22Rv1 (cell line): ENCODE measurements around the gene FBXL2.
"Not testable (repeated sequence)": the region's sequence is repeated elsewhere in the genome, so short reads cannot be mapped to it uniquely, and the experiment has no call there.

ENCODE experiments used
- H3K27ac ChIP-seq: fragments of 450-650 bp; 2 replicates; pipeline ENCODE4 v1.5.1; 2017
- CTCF ChIP-seq: fragments of 450-650 bp; IDR thresholded peaks from 2 replicates; pipeline ENCODE4 v1.5.1; 2017; ENCODE audit warnings: mild to moderate bottlenecking
- ZFX ChIP-seq: fragments of 450-650 bp; IDR thresholded peaks from 2 replicates; pipeline ENCODE4 v1.6.1; 2017; ENCODE audit warnings: antibody characterized with exemption, borderline replicate concordance

Gene FBXL2

GRCh38 chr3:33314993-33315392 lies 37.8 kb downstream of the FBXL2 start:
- TF ChIP-seq ZFX: no peak
- TF ChIP-seq CTCF: no peak
- no peak overlapping the region for H3K27ac ChIP-seq

- no peak for TF ChIP-seq ZFX
- no peak for TF ChIP-seq CTCF
- no peak overlapping the region for H3K27ac ChIP-seq
Measured at GRCh38 chr3:33315826-33316225, 38.6 kb downstream of the FBXL2 start.

GRCh38 chr3:33317963-33318709 lies 40.9 kb downstream of the FBXL2 start:
- TF ChIP-seq ZFX: no peak
- peak overlapping the region; percentile 29 for H3K27ac ChIP-seq

- no peak for TF ChIP-seq ZFX
- no peak for TF ChIP-seq CTCF
- H3K27ac ChIP-seq: no peak overlapping the region
Measured at GRCh38 chr3:33318710-33319380, 41.6 kb downstream of the FBXL2 start.

GRCh38 chr3:33322412-33322811 lies 45.2 kb downstream of the FBXL2 start:
- no peak for TF ChIP-seq CTCF
- TF ChIP-seq ZFX: no peak
- no peak overlapping the region for H3K27ac ChIP-seq

GRCh38 chr3:33331414-33331813 lies 54.2 kb downstream of the FBXL2 start:
- no peak overlapping the region for H3K27ac ChIP-seq
- TF ChIP-seq ZFX (no peak), CTCF (no peak)

GRCh38 chr3:33334364-33334763 lies 57.1 kb downstream of the FBXL2 start:
- H3K27ac ChIP-seq: no peak overlapping the region
- TF ChIP-seq CTCF: no peak

GRCh38 chr3:33338936-33339465 lies 61.8 kb downstream of the FBXL2 start:
- H3K27ac ChIP-seq: not testable (repeated sequence)
